Sigmoid colon (tissue), 4 donors: ENCODE data around the gene RPS24.

Source experiments
- EP300 ChIP-seq, 4 donors: sonication (generic); formaldehyde crosslinking; IDR thresholded peaks; one replicate each; pipeline ENCODE4 v1.6.1; 2017; ENCODE audit warnings: antibody characterized with exemption in 4 of 4
- POLR2A ChIP-seq, 2 donors: fragments of 450-650 bp; IDR thresholded peaks; one replicate each; pipeline ENCODE4 v1.6.1; 2016; ENCODE audit warnings: antibody characterized with exemption in 2 of 2, mild to moderate bottlenecking in 2 of 2, moderate library complexity in 2 of 2
- POLR2AphosphoS5 ChIP-seq, 4 donors: sonication (generic); formaldehyde crosslinking; IDR thresholded peaks; one replicate each; pipeline ENCODE4 v1.6.1; 2017; ENCODE audit warnings: antibody characterized with exemption in 4 of 4
- TF ChIP-seq, protein P1 (sequence below), 4 experiments: fragments of 450-650 bp in 3 of 4; fragments of 200-600 bp in 1 of 4; IDR thresholded peaks; one replicate each; pipeline ENCODE4 v1.5.1; 2016 to 2019; ENCODE audit warnings: antibody characterized with exemption in 4 of 4, mild to moderate bottlenecking in 3 of 4, moderate library complexity in 2 of 4

GRCh38 chr10:78041170-78042057 is 7.8 kb downstream of the RPS24 start:
- TF ChIP-seq, protein P1, sequence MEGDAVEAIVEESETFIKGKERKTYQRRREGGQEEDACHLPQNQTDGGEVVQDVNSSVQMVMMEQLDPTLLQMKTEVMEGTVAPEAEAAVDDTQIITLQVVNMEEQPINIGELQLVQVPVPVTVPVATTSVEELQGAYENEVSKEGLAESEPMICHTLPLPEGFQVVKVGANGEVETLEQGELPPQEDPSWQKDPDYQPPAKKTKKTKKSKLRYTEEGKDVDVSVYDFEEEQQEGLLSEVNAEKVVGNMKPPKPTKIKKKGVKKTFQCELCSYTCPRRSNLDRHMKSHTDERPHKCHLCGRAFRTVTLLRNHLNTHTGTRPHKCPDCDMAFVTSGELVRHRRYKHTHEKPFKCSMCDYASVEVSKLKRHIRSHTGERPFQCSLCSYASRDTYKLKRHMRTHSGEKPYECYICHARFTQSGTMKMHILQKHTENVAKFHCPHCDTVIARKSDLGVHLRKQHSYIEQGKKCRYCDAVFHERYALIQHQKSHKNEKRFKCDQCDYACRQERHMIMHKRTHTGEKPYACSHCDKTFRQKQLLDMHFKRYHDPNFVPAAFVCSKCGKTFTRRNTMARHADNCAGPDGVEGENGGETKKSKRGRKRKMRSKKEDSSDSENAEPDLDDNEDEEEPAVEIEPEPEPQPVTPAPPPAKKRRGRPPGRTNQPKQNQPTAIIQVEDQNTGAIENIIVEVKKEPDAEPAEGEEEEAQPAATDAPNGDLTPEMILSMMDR (IDR thresholded peaks at IDR 0.05), result no peak
- TF ChIP-seq EP300 (IDR thresholded peaks at IDR 0.05) (no peak), POLR2A (IDR thresholded peaks at IDR 0.05) (no peak), POLR2AphosphoS5 (IDR thresholded peaks at IDR 0.05) (no peak)
